GM12878 (cell line): ENCODE results near the gene SUPT4H1. TPM values are rescaled to one million over a fixed set of nuclear protein-coding genes. Genes with fewer than 3 reads are reported as not detected.

Experiments used
- BCLAF1 ChIP-seq: fragments of 450-650 bp; IDR thresholded peaks from 2 replicates; pipeline ENCODE4 v1.6.1; 2017; ENCODE audit warnings: antibody characterized with exemption, mild to moderate bottlenecking, moderate library complexity
- MXI1 ChIP-seq: fragments of 150-350 bp; IDR thresholded peaks from 2 replicates; pipeline ENCODE4 v1.6.1; 2011; ENCODE audit warnings: low read depth, mild to moderate bottlenecking, inconsistent platforms, low read length, improper control_type of control experiment
- MYB ChIP-seq: fragments of 150-350 bp; IDR thresholded peaks from 2 replicates; pipeline ENCODE4 v1.6.1; 2014; ENCODE audit warnings: mild to moderate bottlenecking, low read depth, low read length, borderline replicate concordance
- NBN ChIP-seq: fragments of 450-650 bp; IDR thresholded peaks from 2 replicates; pipeline ENCODE4 v1.6.1; 2016
- PAX8 ChIP-seq: fragments of 450-650 bp; IDR thresholded peaks from 2 replicates; pipeline ENCODE4 v1.6.1; 2017; ENCODE audit warnings: mild to moderate bottlenecking, moderate library complexity
- RELA ChIP-seq: fragments of 450-650 bp; IDR thresholded peaks from 2 replicates; pipeline ENCODE4 v1.8.0; 2014; ENCODE audit warnings: borderline replicate concordance; ENCODE audit not compliant: partially characterized antibody
- REST ChIP-seq: IDR thresholded peaks from 2 replicates; pipeline ENCODE4 v1.6.1; 2012; ENCODE audit warnings: mild to moderate bottlenecking, low read depth, low read length
- RFX5 ChIP-seq: IDR thresholded peaks from 2 replicates; pipeline ENCODE4 v1.6.1; 2011; ENCODE audit warnings: low read depth, low read length, improper control_type of control experiment
- RUNX3 ChIP-seq: IDR thresholded peaks from 2 replicates; pipeline ENCODE4 v1.6.1; 2012; ENCODE audit warnings: low read length, inconsistent platforms
- SPI1 ChIP-seq: IDR thresholded peaks from 2 replicates; pipeline ENCODE4 v1.6.1; 2011; ENCODE audit warnings: low read depth, mild to moderate bottlenecking, low read length, moderate library complexity, borderline replicate concordance; ENCODE audit not compliant: insufficient read depth
- YY1 ChIP-seq: IDR thresholded peaks from 2 replicates; pipeline ENCODE4 v1.6.1; 2011; ENCODE audit warnings: low read depth, mild to moderate bottlenecking, low read length
- ZBTB4 ChIP-seq: fragments of 450-650 bp; formaldehyde crosslinking; IDR thresholded peaks from 2 replicates; pipeline ENCODE4 v1.4.0; 2022; ENCODE audit warnings: mild to moderate bottlenecking, moderate library complexity
- ZNF592 ChIP-seq: fragments of 450-650 bp; IDR thresholded peaks from 2 replicates; pipeline ENCODE4 v1.6.1; 2017; ENCODE audit warnings: mild to moderate bottlenecking, moderate library complexity
- ZSCAN29 ChIP-seq: fragments of 450-650 bp; IDR thresholded peaks from 2 replicates; pipeline ENCODE4 v1.6.1; 2017; ENCODE audit warnings: mild to moderate bottlenecking, moderate library complexity
- ZZZ3 ChIP-seq: IDR thresholded peaks from 2 replicates; pipeline ENCODE4 v1.6.1; 2011; ENCODE audit warnings: low read depth; ENCODE audit not compliant: control insufficient read depth, insufficient read length
- polyA plus RNA-seq, 11 experiments: library from polyadenylated mRNA; depleted of rRNA in 4 of 11; unstranded in 6 of 11; stranded (reverse) in 5 of 11; fragments of >200 nt; fragmentation: Nextera tagmentation in 4 of 11; fragmentation: Illumina TruSeq in 1 of 11; extraction: Ambion mirVana in 4 of 11; extraction: Trizol in 1 of 11; gene quantifications; 1 replicate in 1 of 11; 2 replicates in 10 of 11; pipeline versions ENCODE4 v1.2.1 to v1.2.3, GENCODE V29; 2011 to 2016; ENCODE audit warnings: inconsistent platforms in 2 of 11, missing spikeins in 2 of 11, low read depth in 1 of 11
- total RNA-seq, 4 experiments: library from RNA; depleted of rRNA in 3 of 4; stranded (reverse); fragments of >200 nt in 3 of 4; fragmentation: Illumina TruSeq in 1 of 4; extraction: Trizol in 1 of 4; gene quantifications; 2 replicates each; pipeline versions ENCODE4 v1.2.1 to v1.2.3, GENCODE V29; 2013 to 2021

The SUPT4H1 gene
- total and polyA plus RNA-seq, 10 of the 15 experiments (the other 5 are each of a cell fraction or from before 2014, with no cell fraction given): 83.8 to 293 (median 128) TPM

GRCh38 chr17:58351831-58352595 is at the start of gene SUPT4H1 (continued):
- TF ChIP-seq REST: no peak
- TF ChIP-seq YY1: peak; percentile 56; the same call in 1 of the 2 replicates
- TF ChIP-seq ZNF592: 0 out of 2 replicates have a peak, but pooled peaks have one; percentile 36
- no peak for TF ChIP-seq PAX8
- TF ChIP-seq MXI1: peak; percentile 92
- no peak for TF ChIP-seq ZBTB4
- TF ChIP-seq RUNX3: peak; percentile 91
- TF ChIP-seq ZSCAN29: 0 out of 2 replicates have a peak, but pooled peaks have one; percentile 50
- peak; percentile 56; the same call in 1 of the 2 replicates for TF ChIP-seq NBN
- TF ChIP-seq ZZZ3: no peak
- TF ChIP-seq SPI1: peak; percentile 72; the same call in 1 of the 2 replicates
- no peak for TF ChIP-seq RFX5
- TF ChIP-seq MYB: no peak
- TF ChIP-seq BCLAF1: peak; percentile 83
- peak; percentile 40 for TF ChIP-seq RELA
